ENCODE data around the gene FOLR1.

Gene FOLR1

DNA sequence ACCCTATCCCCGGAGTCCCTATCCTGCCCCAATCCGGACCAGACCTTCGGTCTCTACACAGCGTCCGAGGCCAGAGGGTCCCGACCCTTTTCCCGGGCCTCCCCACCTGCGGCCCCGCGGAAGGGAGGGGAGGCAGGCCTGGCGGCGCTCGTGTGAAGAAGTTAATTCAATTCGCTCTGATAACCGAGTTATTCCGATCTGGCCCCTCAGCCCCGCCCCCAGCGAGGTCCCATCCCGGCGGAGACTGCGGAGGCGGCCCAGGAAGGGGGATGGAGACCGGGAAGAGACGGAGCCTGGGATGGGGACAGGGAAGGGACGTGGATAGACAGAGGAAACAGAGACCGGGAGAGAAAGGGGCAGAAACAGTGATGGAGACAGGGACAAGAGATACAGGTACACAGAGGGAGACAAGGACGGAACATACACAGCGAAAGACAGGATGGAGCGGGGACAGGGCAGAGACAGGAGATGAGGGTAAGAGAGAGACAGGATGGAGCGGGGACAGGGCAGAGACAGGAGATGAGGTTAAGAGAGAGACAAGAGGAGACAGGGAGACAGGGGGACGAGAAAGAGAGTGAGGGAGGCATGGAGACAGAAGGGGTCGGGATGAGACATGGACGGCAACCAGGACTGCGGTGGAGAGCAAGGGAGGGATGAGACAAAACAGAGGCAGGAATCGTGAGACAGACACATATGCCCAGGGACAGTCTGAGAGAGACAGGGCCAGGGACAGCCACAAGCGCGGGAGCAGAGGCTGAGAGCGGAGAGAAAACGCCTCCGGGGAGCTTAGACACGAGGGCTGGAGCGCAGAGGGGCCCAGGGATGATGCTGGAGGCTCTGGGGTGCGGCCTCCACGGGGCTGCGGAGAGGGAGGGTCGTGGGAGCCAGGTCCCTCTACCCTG, 52.7 kb downstream of the FOLR1 start:
- no peaks in the 10 kb centered on the region for H3K79me2 ChIP-seq (ENCODE audit: insufficient read depth, low read length)
- no peak overlapping the region for H3K9ac ChIP-seq (ENCODE audit: low read depth, low read length, poor library complexity, severe bottlenecking)
- H4K20me1 ChIP-seq (ENCODE audit: insufficient read depth, low read length, poor library complexity, severe bottlenecking), result no peaks in the 10 kb centered on the region
- H3F3A ChIP-seq (ENCODE audit: low read depth), result no peaks in the 10 kb centered on the region
- no peaks in the 10 kb centered on the region for H3K4me1 ChIP-seq (ENCODE audit: insufficient read depth, low read length, poor library complexity, severe bottlenecking)
- no peak overlapping the region for H3K4me3 ChIP-seq (ENCODE audit: low read length, poor library complexity, severe bottlenecking)
- no peaks in the 10 kb centered on the region for H3K36me3 ChIP-seq (ENCODE audit: insufficient read depth, low read length)
- H3K4me2 ChIP-seq (ENCODE audit: low read depth, low read length, poor library complexity, severe bottlenecking), result no peak overlapping the region
- H2AFZ ChIP-seq (ENCODE audit: low read length), result no peak overlapping the region
- H3K9me2 ChIP-seq (replicated peaks; ENCODE audit: low read depth, low read length), result no peaks in the 10 kb centered on the region
- no peaks in the 10 kb centered on the region for H3K27me3 ChIP-seq (ENCODE audit: insufficient read depth, low read length, poor library complexity, severe bottlenecking)
- TF ChIP-seq, protein P1, sequence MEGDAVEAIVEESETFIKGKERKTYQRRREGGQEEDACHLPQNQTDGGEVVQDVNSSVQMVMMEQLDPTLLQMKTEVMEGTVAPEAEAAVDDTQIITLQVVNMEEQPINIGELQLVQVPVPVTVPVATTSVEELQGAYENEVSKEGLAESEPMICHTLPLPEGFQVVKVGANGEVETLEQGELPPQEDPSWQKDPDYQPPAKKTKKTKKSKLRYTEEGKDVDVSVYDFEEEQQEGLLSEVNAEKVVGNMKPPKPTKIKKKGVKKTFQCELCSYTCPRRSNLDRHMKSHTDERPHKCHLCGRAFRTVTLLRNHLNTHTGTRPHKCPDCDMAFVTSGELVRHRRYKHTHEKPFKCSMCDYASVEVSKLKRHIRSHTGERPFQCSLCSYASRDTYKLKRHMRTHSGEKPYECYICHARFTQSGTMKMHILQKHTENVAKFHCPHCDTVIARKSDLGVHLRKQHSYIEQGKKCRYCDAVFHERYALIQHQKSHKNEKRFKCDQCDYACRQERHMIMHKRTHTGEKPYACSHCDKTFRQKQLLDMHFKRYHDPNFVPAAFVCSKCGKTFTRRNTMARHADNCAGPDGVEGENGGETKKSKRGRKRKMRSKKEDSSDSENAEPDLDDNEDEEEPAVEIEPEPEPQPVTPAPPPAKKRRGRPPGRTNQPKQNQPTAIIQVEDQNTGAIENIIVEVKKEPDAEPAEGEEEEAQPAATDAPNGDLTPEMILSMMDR (conservative IDR thresholded peaks at IDR 0.05; ENCODE audit: low read length), result no peak
- no peak for TF ChIP-seq EZH2phosphoT487 (IDR thresholded peaks at IDR 0.05; ENCODE audit: borderline replicate concordance)
- no peaks in the 10 kb centered on the region for H3K9me3 ChIP-seq (ENCODE audit: insufficient read depth, low read depth, low read length)

DNA sequence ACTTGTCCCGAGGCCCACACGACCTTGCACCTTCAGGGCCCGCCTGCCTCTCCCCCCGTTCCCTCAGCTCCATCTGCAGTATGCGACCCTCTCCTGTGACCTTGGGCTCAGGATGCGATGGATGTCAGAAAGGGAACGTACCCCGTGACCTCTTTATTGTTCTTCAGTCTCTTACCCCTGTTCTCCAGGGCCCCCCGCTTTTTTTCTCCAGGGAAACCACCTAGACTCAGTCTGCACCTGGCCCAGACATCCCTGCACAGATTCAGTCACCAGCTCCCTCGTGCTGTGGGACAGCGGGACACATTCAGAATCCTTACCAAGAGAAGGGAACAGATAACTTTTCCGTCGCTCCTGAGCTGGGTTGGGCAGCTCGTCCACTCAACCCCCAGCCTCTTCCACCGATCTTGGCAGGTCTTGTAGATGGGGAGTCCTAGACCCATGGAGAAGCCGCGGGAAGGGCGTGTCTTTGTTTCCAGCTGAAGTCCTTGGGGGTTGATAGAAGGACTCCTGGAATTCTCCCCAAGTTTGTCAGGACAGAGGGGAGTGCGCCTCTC, 53.4 kb downstream of the FOLR1 start:
- no peak overlapping the region for H3K4me2 ChIP-seq (ENCODE audit: low read depth, low read length, poor library complexity, severe bottlenecking)
- H3K9ac ChIP-seq (ENCODE audit: low read depth, low read length, poor library complexity, severe bottlenecking), result no peak overlapping the region
- no peaks in the 10 kb centered on the region for H3K79me2 ChIP-seq (ENCODE audit: insufficient read depth, low read length)
- no peaks in the 10 kb centered on the region for H3K4me1 ChIP-seq (ENCODE audit: insufficient read depth, low read length, poor library complexity, severe bottlenecking)
- H3K36me3 ChIP-seq (ENCODE audit: insufficient read depth, low read length), result no peaks in the 10 kb centered on the region
- TF ChIP-seq, protein P1 (conservative IDR thresholded peaks at IDR 0.05; ENCODE audit: low read length), result no peak
- TF ChIP-seq EZH2phosphoT487 (IDR thresholded peaks at IDR 0.05; ENCODE audit: borderline replicate concordance), result no peak
- H3K4me3 ChIP-seq (ENCODE audit: low read length, poor library complexity, severe bottlenecking), result no peak overlapping the region
- no peaks in the 10 kb centered on the region for H3F3A ChIP-seq (ENCODE audit: low read depth)
- H3K9me2 ChIP-seq (replicated peaks; ENCODE audit: low read depth, low read length), result no peaks in the 10 kb centered on the region
- no peaks in the 10 kb centered on the region for H3K27me3 ChIP-seq (ENCODE audit: insufficient read depth, low read length, poor library complexity, severe bottlenecking)
- H4K20me1 ChIP-seq (ENCODE audit: insufficient read depth, low read length, poor library complexity, severe bottlenecking), result no peaks in the 10 kb centered on the region
- H2AFZ ChIP-seq (ENCODE audit: low read length), result no peak overlapping the region
- H3K9me3 ChIP-seq (ENCODE audit: insufficient read depth, low read depth, low read length), result no peaks in the 10 kb centered on the region
